ENCODE measurements around the gene LPAR3.
A peak's percentile ranks its signal among the peaks of the same experiment; 100 is the strongest.

The LPAR3 gene

DNA sequence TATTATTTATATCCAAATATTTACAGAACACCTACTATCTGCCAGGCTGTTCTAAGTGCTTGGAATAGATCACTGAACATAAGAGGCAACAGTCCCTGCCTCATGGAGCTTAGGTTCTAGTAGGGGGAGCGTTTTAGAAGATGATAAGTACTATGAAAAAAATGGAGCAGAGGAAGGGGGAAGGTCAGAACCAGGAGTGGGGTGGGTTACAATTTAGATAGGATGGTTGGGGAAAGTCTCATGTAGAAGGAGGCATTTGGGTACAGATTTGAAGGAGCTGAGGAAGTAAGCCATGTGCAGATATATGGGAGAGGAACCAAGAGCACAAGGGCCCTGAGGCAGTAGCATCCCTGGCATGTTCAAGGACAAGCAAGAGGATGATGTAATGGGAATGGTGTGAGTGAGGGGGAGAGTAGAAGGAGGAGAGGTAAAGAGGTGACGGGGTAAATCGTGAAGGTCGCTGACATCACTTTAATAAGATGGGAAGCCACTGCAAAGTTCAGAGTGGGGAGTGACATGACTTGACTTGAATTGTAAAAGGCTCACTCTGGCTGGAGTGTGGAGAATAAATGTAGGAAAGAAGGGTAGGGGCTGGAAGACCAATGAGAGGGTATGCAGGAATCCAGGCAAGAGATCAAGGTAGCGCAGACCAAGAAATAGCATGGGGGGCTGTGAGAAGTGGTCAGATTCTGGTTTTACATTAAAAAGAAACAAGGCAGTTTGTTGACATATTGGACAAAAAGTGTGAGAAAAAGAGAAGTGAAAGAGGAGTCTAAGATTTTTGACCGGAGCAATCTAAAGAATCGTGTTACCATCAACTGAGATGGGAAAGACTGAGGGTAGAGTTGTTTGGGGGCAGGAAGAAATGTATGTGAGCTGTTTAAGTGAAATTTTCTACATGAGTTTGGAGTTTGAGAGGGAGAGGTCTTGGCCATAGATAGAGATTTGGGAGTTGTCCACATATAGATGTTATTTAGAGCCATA is 92.6 kb downstream of the LPAR3 start:
- Histone ChIP-seq H3K4me3 (replicated peaks; ENCODE audit: insufficient read depth, low read length) (no peak overlapping the region), H3K27ac (replicated peaks) (no peak overlapping the region), H3K27me3 (ENCODE audit: insufficient read depth, poor library complexity, severe bottlenecking) (peaks cover 5% of the 10 kb centered on the region)
- DNase-seq (ENCODE audit: low read depth in 1 of 2, low spot score in 1 of 2), result no peak
- TF ChIP-seq SPI1 (IDR thresholded peaks at IDR 0.05; ENCODE audit: borderline replicate concordance, low read depth) (no peak), POLR2AphosphoS5 (IDR thresholded peaks at IDR 0.05; ENCODE audit: low read depth) (no peak), GABPA (IDR thresholded peaks at IDR 0.05; ENCODE audit: low read depth) (no peak)
- TF ChIP-seq, protein P1, sequence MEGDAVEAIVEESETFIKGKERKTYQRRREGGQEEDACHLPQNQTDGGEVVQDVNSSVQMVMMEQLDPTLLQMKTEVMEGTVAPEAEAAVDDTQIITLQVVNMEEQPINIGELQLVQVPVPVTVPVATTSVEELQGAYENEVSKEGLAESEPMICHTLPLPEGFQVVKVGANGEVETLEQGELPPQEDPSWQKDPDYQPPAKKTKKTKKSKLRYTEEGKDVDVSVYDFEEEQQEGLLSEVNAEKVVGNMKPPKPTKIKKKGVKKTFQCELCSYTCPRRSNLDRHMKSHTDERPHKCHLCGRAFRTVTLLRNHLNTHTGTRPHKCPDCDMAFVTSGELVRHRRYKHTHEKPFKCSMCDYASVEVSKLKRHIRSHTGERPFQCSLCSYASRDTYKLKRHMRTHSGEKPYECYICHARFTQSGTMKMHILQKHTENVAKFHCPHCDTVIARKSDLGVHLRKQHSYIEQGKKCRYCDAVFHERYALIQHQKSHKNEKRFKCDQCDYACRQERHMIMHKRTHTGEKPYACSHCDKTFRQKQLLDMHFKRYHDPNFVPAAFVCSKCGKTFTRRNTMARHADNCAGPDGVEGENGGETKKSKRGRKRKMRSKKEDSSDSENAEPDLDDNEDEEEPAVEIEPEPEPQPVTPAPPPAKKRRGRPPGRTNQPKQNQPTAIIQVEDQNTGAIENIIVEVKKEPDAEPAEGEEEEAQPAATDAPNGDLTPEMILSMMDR (IDR thresholded peaks at IDR 0.05; ENCODE audit: insufficient read depth, low read length), result no peak
- TF ChIP-seq, protein P2, sequence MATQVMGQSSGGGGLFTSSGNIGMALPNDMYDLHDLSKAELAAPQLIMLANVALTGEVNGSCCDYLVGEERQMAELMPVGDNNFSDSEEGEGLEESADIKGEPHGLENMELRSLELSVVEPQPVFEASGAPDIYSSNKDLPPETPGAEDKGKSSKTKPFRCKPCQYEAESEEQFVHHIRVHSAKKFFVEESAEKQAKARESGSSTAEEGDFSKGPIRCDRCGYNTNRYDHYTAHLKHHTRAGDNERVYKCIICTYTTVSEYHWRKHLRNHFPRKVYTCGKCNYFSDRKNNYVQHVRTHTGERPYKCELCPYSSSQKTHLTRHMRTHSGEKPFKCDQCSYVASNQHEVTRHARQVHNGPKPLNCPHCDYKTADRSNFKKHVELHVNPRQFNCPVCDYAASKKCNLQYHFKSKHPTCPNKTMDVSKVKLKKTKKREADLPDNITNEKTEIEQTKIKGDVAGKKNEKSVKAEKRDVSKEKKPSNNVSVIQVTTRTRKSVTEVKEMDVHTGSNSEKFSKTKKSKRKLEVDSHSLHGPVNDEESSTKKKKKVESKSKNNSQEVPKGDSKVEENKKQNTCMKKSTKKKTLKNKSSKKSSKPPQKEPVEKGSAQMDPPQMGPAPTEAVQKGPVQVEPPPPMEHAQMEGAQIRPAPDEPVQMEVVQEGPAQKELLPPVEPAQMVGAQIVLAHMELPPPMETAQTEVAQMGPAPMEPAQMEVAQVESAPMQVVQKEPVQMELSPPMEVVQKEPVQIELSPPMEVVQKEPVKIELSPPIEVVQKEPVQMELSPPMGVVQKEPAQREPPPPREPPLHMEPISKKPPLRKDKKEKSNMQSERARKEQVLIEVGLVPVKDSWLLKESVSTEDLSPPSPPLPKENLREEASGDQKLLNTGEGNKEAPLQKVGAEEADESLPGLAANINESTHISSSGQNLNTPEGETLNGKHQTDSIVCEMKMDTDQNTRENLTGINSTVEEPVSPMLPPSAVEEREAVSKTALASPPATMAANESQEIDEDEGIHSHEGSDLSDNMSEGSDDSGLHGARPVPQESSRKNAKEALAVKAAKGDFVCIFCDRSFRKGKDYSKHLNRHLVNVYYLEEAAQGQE (IDR thresholded peaks at IDR 0.05; ENCODE audit: insufficient replicate concordance, low read depth), result no peak

DNA sequence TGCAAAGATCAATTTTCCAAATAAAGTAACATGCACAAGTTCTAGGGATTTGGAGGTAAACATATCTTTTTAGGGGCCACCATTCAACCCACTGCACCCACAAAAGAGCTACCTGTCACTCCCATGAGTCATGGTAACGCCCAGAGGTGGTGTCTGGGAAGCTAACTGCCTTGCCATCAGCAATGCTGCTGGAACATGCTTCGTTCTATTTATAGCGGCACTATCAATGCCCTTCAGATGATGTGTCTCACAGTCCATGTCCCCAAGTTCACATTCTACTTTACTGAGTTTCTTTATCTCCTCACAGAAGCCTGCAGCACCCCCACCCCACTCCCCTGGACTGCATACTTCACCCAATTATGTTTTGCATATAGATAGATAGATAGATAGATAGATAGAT is 95.4 kb downstream of the LPAR3 start:
- no peak for DNase-seq (ENCODE audit: low read depth in 1 of 2, low spot score in 1 of 2)
- TF ChIP-seq POLR2AphosphoS5 (IDR thresholded peaks at IDR 0.05; ENCODE audit: low read depth) (no peak), SPI1 (IDR thresholded peaks at IDR 0.05; ENCODE audit: borderline replicate concordance, low read depth) (no peak), GABPA (IDR thresholded peaks at IDR 0.05; ENCODE audit: low read depth) (no peak)
- TF ChIP-seq, protein P2 (IDR thresholded peaks at IDR 0.05; ENCODE audit: insufficient replicate concordance, low read depth), result no peak
- TF ChIP-seq, protein P1 (IDR thresholded peaks at IDR 0.05; ENCODE audit: insufficient read depth, low read length), result no peak
- no peaks in the 10 kb centered on the region for H3K27me3 ChIP-seq (ENCODE audit: insufficient read depth, poor library complexity, severe bottlenecking)
- H3K4me3 ChIP-seq (replicated peaks; ENCODE audit: insufficient read depth, low read length), result no peak overlapping the region
- H3K27ac ChIP-seq (replicated peaks), result no peak overlapping the region

DNA sequence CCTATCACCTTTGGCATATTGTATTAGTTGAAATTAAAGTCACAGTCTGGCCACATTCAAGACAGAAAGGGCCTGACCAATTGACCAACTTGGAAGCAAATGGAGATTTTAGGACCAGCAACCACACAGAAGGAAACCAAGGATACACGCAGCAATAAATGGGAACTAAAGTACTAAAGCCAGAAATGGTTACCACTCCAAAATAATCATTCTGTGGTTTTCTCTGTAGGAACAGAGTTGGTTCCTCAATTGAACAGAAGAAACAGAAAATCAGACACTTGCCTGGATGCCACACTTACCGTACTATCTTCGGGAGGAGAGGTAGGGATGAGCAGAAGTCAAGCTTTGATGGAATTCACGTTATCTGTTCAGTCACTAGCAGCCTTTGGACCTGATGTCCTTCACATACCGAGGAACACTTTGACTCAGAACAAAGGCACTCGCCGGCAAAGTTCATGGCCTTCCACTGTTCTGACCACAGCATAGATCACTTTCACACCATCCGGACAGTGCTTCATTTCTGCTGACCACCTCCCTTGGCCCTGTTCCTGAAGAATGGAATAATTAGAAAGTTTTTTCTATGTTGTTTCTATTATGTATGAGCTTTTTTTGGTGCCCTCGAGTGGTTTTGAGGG is 96.9 kb downstream of the LPAR3 start:
- Histone ChIP-seq H3K27ac (replicated peaks) (no peak overlapping the region), H3K27me3 (ENCODE audit: insufficient read depth, poor library complexity, severe bottlenecking) (no peaks in the 10 kb centered on the region), H3K4me3 (replicated peaks; ENCODE audit: insufficient read depth, low read length) (no peak overlapping the region)
- TF ChIP-seq, protein P1 (IDR thresholded peaks at IDR 0.05; ENCODE audit: insufficient read depth, low read length), result no peak
- TF ChIP-seq GABPA (IDR thresholded peaks at IDR 0.05; ENCODE audit: low read depth), result no peak
- TF ChIP-seq SPI1 (IDR thresholded peaks at IDR 0.05; ENCODE audit: borderline replicate concordance, low read depth), result no peak
- TF ChIP-seq, protein P2 (IDR thresholded peaks at IDR 0.05; ENCODE audit: insufficient replicate concordance, low read depth), result no peak
- no peak for TF ChIP-seq POLR2AphosphoS5 (IDR thresholded peaks at IDR 0.05; ENCODE audit: low read depth)
- DNase-seq (ENCODE audit: low read depth in 1 of 2, low spot score in 1 of 2), result peak in 1 of 2 experiments; percentile 20

Data from HL-60 (cell line).